OCI-LY7 (cell line): Measurements from ENCODE around the gene SEC22B.
"Not testable (repeated sequence)": the region's sequence is repeated elsewhere in the genome, so short reads cannot be mapped to it uniquely, and the experiment has no call there.

Source experiments
- CTCF ChIP-seq: fragments of 200-600 bp; sonication (generic); conservative IDR thresholded peaks from 2 replicates; pipeline ENCODE4 v1.5.1; 2014; ENCODE audit warnings: mild to moderate bottlenecking, antibody characterized with exemption, low read length, moderate library complexity, mixed read lengths
- EZH2phosphoT487 ChIP-seq: fragments of 200-600 bp; sonication (generic); IDR thresholded peaks from 2 replicates; pipeline ENCODE4 v1.6.1; 2018; ENCODE audit warnings: low read depth, borderline replicate concordance, mild to moderate bottlenecking, mixed run types, antibody characterized with exemption, low read length, moderate library complexity, mixed read lengths

GRCh38 chr1:120150138-120150822, 26.0 kb downstream of the SEC22B start:
- TF ChIP-seq CTCF, EZH2phosphoT487: not testable (repeated sequence)
